ENCODE data around the gene KDM1A.

Gene KDM1A

DNA sequence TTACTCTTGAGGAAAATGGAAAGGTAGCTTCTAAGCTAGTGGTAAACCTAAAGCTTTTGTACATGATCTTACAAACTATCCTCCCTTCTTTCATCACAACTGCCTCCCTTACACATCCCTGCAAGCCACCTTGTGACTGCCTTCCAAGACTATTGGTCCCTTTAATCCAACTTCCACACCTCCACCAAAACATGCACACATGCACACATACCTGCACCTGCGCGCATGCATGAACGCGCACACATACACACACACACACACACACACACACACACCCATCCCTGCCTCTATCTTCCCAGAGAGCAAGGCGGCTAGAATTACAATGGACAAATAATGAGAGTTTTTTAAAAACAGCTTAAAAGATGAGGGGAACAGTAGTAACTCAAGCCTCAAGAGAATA, 91.1 kb downstream of the KDM1A start:
- no peak for DNase-seq (ENCODE audit: low read depth)

DNA sequence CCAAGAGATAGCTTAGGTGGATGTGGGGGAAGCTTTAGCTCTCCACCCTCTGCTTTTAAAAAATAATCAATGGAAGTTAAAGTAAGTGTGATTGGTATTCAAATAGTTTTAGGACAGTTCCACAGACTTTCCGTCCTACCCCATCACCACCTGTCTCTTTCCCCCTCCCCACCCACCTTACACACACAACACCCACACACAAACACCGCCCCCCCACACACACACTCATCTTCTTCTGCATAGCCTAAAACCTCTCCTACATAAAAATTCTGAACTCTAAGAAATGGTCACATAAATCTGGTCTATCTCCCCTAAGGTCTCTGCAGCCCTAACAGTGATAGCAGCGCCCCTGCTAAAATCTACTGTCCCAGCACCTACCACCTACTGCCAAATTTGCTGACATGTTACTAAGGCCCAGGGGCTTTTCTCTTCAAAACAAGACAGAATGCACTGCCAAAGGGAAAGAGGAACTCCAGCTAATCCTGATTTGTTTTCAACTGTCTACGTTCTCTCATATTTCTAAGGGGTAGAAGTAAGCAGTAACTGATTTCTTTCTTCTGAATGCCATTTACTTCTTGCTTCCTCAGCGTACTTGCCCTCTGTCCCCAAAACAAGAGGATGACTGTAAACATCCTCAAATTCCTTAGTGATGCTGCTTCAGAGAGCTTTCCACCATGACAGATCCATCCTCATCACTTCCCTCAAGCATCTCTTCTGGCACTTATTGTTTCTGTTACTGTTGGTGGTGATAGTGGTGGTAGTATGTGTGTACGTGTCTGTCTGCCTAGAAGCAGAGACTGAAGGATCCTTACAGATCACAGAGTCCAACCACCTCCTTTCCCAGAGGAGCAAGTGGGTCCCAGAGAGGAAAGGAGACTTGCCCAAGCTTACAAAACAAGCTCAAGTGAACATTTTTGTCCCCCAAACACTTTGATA, 92.6 kb downstream of the KDM1A start:
- DNase-seq (ENCODE audit: low read depth): no peak

DNA sequence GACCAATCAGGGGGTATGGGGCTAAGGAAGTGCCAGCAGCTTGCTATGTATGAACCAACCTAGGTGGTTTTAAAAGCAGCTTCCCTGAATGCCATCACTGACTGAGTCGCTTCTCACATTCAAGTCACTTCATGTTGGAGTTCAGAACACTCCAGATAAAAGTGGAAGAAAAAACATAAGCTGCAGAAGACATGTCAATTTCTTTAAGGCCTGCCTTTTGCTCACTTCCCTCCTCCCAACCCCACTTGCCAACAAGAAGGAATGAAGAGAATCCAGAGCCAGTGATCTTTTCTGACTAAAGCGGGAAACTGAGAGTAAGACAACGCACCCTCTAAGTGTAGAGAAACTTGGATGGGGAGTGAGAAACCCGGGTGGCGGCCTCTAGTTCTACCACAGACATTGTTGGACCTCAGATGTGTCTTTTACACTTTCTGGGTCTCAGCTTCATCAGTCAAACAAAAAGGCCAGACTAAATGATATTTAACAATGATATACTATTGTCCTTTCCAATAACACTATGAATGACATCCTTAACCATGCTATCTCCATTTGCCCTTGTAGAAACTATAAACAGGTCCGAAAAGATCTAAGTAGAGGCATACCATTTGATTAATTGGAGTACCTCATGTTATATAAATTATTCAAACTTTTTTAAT, 95.3 kb downstream of the KDM1A start:
- no peak for DNase-seq (ENCODE audit: low read depth)

DNA sequence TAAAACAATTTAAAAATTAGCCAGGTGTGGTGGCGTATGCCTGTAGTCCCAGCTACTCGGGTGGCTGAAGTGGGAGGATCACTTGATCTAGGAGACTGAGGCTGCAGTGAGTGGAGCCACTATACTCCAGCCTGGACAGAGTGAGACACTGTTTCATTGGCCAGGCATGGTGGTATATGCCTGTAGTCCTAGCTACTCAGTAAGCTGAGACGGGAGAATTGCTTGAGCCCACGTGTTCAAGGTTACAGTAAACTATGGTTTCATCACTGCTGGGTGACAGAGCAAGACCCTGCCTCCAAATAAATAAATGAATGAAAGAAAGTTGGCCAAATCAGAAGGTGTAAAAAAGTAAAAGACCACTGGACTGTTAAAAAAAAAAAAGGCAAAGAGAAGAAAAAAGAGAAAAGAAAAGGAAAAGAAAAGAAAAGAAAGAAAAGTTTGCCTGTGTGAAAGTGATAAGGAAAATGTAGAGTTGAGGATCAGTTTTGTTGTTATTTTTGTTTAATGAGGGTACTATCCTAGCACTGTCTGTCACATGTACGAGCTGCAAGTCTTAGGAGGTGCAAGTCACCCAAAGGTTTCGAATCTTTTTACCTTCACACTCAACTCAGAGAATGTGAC, 97.1 kb downstream of the KDM1A start:
- no peak for DNase-seq (ENCODE audit: low read depth)

DNA sequence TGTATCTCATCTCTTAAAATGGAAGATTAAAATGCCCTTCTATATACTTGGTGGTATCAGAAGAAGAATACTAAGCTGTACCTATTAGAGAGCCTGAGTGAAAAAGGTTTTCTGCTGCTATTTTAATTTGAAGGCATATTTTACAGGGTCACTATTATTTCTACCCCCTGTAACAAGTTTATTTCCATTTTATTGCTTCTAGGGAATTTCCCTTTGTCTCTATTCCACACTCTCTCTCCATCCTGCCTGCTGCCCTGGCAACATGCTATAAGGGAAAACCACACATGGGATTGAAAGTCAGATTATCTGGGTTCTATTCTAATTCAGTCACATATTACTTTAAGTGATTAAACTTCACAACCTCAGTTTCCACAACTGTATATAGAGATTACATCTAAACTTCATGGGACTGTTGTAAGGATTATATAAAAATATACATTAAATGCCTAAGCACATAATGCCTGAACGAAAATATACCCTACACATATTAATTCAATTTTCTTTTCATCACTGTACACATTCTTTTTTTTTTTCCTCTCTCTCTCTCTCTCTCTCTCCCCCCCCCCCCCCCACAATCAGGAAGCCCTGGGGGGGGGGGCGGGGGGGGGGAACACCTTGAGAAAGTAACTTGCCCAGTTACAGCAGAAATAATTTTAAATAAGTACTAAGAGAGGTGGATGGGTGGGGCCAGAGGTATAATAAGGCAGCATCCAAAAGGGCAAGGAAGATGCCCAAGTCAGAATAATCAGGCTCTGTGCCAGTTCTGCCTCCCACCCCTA, 97.8 kb downstream of the KDM1A start:
- DNase-seq (ENCODE audit: low read depth): no peak

DNA sequence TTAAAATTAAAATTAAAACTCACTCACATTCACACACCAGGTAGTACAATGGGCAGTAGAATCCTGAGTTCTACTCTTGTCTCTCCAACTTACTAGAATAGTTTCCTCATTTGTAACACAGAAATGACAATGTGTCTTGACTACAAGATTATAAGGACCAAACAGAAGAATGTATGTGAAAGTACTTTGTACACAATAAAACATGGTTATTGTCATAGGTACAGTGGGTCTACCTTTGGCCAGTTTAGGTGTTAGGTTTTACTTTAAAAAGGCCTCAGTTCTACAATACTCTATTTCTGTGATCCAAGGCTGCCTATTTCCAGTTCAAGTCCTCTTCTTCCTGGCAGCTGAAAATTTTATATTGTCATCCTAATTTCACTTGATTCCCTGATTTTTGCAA, 99.1 kb downstream of the KDM1A start:
- DNase-seq (ENCODE audit: low read depth): no peak

DNA sequence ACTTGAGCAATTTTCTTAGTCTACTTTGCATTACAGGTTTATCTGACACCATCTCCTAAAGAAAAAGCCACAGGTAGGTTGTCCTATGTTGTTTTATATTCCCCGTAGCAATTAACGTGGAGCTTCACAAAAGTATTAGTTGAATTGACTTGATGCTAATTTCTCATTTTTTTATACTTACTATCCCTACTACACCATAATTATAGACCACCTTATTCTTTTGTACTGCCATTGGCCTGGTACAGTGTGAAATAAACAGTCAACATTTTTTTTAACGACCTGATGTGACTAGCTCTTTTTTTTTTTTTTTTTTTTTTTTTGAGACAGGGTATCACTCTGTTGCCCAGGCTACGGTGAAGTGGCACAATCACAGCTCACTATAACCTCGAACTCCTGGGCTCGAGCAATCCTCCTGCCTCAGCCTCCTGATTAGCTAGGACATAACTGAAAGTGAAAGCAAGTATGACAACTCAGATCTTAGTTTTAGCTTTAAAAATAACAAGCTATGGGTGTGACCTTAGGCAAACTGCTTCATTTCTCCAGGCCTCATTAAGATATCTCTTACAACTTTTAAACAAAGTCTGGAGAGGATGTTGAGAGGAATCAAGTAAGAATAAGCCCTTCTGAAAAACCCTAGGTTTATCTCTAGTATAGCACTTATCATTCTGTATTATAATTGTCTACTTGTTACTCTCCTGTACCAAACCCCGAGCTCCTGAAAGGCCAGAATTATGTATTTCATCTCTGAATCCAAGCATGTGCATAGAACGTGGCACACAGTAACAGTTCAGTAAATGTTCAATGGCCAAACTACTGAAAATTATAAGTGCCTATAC, 99.9 kb downstream of the KDM1A start:
- no peak for DNase-seq (ENCODE audit: low read depth)

DNA sequence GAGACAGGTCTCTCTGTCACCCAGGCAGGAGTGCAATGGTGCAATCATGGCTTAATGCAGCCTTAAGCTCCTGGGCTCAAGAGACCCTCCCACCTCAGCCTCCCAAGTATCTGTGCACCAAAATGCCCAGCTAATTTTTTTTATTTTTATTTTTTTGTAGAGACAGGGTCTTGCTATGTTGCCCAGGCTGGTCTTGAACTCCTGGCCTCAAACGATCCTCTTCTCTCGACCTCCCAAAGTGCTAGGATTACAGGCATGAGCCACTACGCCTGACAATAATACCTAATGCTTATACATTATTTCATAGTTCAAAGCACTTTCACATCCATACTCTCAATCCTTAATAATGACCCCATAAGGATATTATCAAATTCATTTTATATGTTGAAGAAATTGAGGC, 101.1 kb downstream of the KDM1A start:
- no peak for DNase-seq (ENCODE audit: low read depth)

DNA sequence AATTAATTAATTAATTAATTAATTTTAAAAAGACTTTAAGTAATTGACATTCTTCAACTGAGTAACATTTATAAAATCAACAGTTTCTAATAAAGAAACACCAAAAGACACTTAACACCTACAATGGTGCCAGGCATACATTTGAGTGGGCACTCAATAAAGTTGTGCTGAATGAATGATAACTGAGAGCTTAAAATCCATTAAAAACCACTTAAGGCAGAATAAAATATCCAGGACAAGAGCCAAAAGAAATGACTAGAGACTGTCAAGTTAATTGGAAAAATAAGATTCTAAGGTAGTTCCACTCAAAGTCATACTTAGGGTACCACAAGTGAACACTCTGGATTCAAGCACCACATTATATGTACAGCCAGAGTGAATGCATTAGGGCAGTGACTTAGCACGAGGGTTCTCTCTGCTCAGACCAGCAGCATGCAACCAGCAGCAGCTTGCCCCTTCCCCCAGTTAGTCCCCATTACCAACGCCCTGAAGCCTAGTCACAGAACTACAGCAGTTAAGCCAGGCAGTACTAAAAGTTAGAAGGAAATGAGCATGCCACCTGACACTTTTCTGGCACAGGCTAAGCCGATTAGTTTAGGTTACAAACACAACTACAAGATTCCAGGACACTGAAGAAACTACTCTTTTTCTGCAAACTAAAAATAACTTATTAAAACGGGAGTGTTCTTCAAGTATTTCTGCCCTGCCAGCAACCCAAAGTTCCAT, 102.9 kb downstream of the KDM1A start:
- DNase-seq (ENCODE audit: low read depth): no peak

DNA sequence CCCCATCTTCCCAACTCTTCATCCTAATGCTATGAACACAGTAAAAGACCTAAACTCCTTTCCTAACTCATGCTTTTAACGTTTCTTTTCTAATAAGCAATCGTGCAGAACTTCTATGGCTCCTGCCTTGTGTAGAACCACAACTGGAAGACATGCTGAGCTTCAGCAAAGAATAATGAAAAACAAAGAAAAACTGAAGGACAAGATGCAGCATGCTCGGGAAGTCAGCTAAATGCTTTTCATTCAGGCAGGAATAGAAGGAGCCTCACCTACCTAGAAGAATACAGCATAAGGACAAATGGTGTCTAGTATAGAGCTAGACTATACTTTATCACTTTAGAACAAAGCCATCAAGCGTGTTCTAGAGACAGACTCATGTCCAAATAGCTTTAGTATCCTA, 103.5 kb downstream of the KDM1A start:
- DNase-seq (ENCODE audit: low read depth): no peak

DNA sequence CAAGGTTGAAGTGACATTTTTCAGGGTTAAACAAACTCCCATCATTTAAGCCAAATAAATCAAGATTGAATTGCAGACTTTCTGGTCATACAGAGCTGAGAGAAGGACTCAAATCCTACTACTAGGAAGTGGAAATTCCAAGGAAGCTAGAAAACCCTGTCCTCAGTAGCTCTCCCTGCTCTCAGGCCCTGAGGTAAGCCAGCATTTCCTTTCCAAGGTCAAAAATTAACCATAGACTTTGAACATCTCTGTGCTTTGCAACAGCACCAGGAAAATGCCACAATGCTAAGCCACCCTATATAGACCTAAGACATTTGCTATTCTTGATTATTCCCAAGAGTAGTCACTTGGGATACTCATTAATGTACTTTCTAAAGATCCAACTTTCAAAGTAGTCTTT, 104.3 kb downstream of the KDM1A start:
- DNase-seq (ENCODE audit: low read depth): no peak

DNA sequence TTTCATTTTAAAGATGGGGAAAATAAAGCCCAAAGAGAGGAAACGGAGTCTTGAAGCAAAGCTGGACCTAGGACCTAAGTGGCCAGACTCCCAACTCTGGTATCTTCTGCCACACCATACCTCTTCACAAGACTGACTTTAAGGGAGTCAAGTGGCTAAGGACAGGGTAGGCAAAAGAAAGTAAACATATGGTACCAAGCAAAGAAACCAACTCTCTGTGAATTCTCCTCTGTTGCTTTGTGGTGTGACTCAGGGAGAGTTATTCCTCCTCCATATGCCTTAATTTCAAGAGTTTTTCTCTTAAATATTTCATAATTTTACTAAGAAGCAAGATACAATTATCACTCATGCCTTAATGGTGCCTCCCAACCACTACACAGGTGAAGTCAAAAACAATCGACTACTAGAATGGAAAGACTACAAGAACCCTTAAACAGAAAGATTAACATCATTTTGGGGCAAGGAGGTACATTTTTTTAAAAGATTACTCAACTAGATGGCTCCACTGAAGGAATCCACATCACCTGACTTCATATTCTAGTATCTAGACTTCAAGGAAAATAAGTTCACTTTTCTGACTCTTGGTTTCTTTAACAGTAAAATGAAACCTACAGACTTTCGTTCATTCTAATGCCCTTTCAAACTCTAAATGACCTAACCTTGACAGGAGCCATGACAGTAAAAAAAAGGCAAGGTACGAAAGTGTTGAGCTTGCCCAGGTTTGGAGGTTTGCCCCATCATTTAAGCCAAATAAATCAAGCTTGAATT, 105.2 kb downstream of the KDM1A start:
- DNase-seq (ENCODE audit: low read depth): no peak

DNA sequence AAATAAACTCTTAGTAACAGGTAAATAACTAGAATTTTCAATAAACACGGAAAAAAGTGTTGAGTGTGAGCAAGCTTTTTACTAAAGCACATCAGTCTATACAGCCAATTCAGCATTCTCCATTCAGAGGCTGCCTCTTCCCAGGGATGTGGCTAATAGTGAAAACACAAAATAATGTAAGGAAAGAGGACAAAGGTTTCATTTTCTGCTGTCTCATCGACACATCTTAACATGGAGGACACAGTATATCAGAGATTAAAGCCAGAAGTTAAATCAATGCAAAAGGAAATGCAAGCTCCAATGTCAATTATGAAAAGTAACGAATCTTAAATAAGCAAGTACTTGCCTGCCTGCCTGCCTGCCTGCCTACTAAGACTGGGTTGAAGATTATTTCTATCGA, 106.2 kb downstream of the KDM1A start:
- DNase-seq (ENCODE audit: low read depth): no peak

DNA sequence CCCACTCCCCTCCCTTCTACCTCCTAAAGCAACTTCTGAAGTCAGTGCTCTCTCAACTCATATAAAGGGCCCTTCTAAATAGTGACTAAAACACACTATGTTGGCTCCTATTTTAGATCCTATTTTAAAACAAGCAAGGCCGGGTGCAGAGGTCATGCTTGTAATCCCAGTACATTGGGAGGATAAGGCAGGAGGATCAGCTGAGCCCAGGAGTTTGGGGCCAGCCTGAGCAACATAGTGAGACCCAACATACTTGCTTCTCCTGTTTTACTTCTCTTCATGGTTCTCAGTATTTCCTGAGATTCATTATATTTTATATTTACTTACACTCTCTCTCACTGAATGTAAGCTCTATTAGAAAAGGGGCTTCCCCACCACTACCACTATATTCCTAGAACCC, 106.9 kb downstream of the KDM1A start:
- no peak for DNase-seq (ENCODE audit: low read depth)

DNA sequence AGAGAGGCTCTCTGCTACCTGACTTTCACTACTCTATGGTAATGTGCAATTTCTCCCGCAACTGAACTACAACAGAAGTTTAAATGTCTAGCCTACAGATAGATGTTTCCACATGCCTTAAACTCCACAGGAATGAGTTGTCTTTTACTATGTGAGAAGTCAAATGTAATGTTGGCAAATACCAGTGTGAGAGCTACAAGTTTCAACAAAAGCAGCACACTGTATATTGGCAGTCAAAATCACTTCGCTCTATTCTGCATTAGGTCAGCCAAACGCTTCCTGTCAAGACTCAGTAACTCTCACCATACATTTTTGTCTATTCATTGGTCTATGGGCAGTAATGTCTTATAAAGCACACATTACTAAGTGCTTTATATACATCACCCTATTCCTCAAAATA, 107.5 kb downstream of the KDM1A start:
- no peak for DNase-seq (ENCODE audit: low read depth)

DNA sequence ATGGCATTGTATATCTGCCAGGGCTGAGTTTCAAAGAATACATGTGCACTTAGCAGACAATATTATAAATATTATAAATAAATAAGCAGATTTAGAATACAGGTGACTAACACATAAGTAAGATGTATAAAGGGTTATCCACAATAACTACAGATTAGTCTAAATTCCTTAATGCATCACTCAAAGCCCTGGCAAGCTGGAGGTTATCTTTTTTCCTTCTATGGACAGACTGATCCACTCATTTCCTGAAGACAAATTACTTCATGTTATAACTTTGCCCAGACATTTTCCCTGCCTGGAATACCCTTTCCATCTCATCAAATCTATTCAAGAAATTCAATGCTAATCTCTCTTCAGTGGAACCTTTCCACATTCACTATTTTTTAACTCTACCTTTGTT, 110.6 kb downstream of the KDM1A start:
- no peak for DNase-seq (ENCODE audit: low read depth)

DNA sequence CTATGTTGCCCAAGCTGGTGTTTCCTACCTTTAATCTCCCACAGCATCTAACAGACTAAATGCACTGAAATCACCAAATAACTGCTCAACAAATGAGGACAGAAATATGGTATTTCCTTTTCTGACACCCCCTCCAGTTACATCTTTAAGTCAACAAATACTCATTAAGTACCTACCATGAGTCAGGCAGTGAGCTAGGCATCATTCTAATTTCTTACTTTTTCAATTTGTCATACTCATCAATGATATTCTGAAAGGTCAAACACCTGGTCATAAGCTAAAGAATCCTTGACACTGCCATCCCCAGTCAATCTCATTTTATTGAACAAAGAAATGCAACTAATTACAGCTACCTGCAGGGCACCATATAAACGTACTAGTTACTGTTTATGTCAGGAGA, 112.8 kb downstream of the KDM1A start:
- no peak for DNase-seq (ENCODE audit: low read depth)

Data from stimulated activated CD8-positive, alpha-beta memory T cell treated with anti-CD3 and anti-CD28 coated beads, Interleukin-4, amount 100 ng/mL, for 24 hours (primary cell).